Thyroid gland (tissue), 4 donors: ENCODE measurements around the gene PSD4. TPM values are rescaled to one million over a fixed set of nuclear protein-coding genes. Genes with fewer than 3 reads are reported as not detected.
A peak's percentile ranks its signal among the peaks of the same experiment; 100 is the strongest.

ENCODE experiments used
- DNase-seq, 2 donors: peaks; one replicate each; pipeline ENCODE4 v3.0.0-alpha.2; 2019
- H3K27ac ChIP-seq, 3 donors: fragments of 200-600 bp; sonication (generic); 1 replicate in 2 of 3; 2 replicates in 1 of 3; pipeline ENCODE4 v1.5.1; 2016 to 2019; ENCODE audit warnings: mild to moderate bottlenecking in 1 of 3, moderate library complexity in 1 of 3
- H3K27me3 ChIP-seq: fragments of 200-600 bp; sonication (generic); one replicate; pipeline ENCODE4 v1.5.1; 2019
- H3K36me3 ChIP-seq, 2 donors: fragments of 200-600 bp; sonication (generic); one replicate each; pipeline ENCODE4 v1.5.1; 2016 to 2019
- H3K4me1 ChIP-seq, 2 donors: fragments of 200-600 bp; sonication (generic); one replicate each; pipeline ENCODE4 v1.5.1; 2017 to 2019
- H3K4me3 ChIP-seq, 3 donors: fragments of 200-600 bp; sonication (generic); replicated peaks in 1 of 3; 1 replicate in 2 of 3; 2 replicates in 1 of 3; pipeline ENCODE4 v1.5.1; 2016; ENCODE audit warnings: mild to moderate bottlenecking in 1 of 3
- H3K9me3 ChIP-seq: fragments of 200-600 bp; sonication (generic); one replicate; pipeline ENCODE4 v1.5.1; 2017
- POLR2A ChIP-seq, 2 donors: fragments of 450-650 bp; IDR thresholded peaks; one replicate each; pipeline ENCODE4 v1.6.1; 2017; ENCODE audit warnings: antibody characterized with exemption in 2 of 2, mild to moderate bottlenecking in 2 of 2, moderate library complexity in 1 of 2
- WGBS, 2 donors: methylation state at CpG; one replicate each; pipeline ENCODE4 v1.1.5; 2017; 5-methylcytosine and 5-hydroxymethylcytosine counted together
- intact Hi-C: fragments of 100-400 bp; cut with DNase I; formaldehyde crosslinking; loops from one replicate; pipeline ENCODE4 v1.15.1; 2023
- total RNA-seq, 4 donors: library from RNA; depleted of rRNA; stranded (reverse); fragments of >200 nt; gene quantifications; one replicate each; pipeline ENCODE4 v1.2.3, GENCODE V29; 2016
- TF ChIP-seq, protein P1 (sequence below), 6 experiments: fragments of 200-600 bp in 3 of 6; fragments of 450-650 bp in 3 of 6; sonication (generic) in 3 of 6; IDR thresholded peaks; one replicate each; pipeline ENCODE4 v1.5.1; 2016 to 2019; ENCODE audit warnings: antibody characterized with exemption in 6 of 6, mild to moderate bottlenecking in 2 of 6, inconsistent platforms in 1 of 6, moderate library complexity in 1 of 6

PSD4 gene
- total RNA-seq, 4 donors from 2014 or later, result 63.7 to 136 (median 111) TPM

DNA sequence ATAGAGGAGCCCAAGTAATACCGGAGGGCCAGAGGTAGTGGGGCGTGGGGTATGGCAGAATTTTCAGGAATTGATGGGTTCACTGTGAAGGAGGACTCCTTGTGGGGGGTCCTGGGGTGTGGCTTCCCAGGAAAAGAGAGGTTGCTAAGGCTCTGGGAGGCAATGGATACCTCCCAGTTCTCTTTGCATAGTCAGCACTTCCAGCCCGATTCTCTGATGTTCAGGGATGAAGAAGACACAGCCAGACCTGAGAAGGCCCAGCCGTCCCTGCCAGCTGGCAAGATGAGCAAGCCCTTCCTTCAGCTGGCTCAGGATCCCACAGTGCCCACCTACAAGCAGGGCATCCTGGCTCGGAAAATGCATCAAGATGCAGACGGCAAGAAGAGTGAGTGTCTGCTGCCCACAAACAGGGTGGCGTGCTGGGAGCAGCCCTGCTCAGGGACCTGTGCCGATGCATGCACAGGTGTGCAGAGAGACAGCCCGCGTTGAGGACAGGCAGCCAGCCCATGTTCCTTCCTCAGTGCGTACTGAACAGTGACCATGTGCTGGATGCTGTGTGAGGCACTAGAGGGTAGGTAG, 22.2 kb downstream of the PSD4 start:
- peaks cover 6 to 20% of the 10 kb centered on the region in 2 donors for H3K4me1 ChIP-seq
- H3K27me3 ChIP-seq, result no peaks in the 10 kb centered on the region
- H3K9me3 ChIP-seq, result no peaks in the 10 kb centered on the region
- no peak for DNase-seq
- H3K4me3 ChIP-seq, result no peak overlapping the region
- TF ChIP-seq, protein P1, sequence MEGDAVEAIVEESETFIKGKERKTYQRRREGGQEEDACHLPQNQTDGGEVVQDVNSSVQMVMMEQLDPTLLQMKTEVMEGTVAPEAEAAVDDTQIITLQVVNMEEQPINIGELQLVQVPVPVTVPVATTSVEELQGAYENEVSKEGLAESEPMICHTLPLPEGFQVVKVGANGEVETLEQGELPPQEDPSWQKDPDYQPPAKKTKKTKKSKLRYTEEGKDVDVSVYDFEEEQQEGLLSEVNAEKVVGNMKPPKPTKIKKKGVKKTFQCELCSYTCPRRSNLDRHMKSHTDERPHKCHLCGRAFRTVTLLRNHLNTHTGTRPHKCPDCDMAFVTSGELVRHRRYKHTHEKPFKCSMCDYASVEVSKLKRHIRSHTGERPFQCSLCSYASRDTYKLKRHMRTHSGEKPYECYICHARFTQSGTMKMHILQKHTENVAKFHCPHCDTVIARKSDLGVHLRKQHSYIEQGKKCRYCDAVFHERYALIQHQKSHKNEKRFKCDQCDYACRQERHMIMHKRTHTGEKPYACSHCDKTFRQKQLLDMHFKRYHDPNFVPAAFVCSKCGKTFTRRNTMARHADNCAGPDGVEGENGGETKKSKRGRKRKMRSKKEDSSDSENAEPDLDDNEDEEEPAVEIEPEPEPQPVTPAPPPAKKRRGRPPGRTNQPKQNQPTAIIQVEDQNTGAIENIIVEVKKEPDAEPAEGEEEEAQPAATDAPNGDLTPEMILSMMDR (IDR thresholded peaks at IDR 0.05), result no peak
- no peak for TF ChIP-seq POLR2A (IDR thresholded peaks at IDR 0.05)
- intact Hi-C loops, result loop anchor here (5.0 to 10.0 kb wide), 2 partner anchors 54 to 111 kb away; no protein-coding TSS in a partner anchor
- no peaks in the 10 kb centered on the region for H3K36me3 ChIP-seq
- WGBS, 2 donors, result 87 to 93% methylated on average over 11 of the region's 11 CpGs
- H3K27ac ChIP-seq, result no peak overlapping the region

DNA sequence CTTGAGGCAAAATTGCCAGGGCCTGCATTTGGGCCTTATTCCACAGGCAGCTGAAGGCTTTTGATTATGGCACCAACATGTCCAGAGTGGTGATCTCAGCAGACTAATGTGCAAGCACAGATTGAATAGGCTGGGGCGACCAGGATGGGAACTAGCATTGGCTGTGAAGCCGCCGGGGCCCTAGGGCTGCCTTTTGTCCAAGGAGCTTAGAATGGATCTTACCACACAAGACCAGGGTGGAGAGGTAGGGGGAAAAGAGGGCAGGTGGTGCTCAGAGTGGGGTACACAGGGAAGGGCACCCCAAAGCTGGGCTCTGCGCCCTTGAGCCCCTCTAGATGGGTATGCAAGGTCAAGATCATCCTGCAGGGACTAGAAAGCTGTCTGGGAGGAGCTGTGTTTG, 23.1 kb downstream of the PSD4 start:
- no peaks in the 10 kb centered on the region for H3K9me3 ChIP-seq
- 89 to 97% methylated on average over 4 of the region's 4 CpGs for WGBS, 2 donors
- intact Hi-C loops, result loop anchor here (5.0 to 10.0 kb wide), 2 partner anchors 55 to 112 kb away; no protein-coding TSS in a partner anchor
- TF ChIP-seq, protein P1 (IDR thresholded peaks at IDR 0.05), result no peak
- no peak for TF ChIP-seq POLR2A (IDR thresholded peaks at IDR 0.05)
- no peaks in the 10 kb centered on the region for H3K27me3 ChIP-seq
- no peak for DNase-seq
- no peak overlapping the region for H3K4me3 ChIP-seq
- H3K4me1 ChIP-seq, result peaks cover 9 to 28% of the 10 kb centered on the region in 2 donors
- no peaks in the 10 kb centered on the region for H3K36me3 ChIP-seq
- H3K27ac ChIP-seq, result no peak overlapping the region

DNA sequence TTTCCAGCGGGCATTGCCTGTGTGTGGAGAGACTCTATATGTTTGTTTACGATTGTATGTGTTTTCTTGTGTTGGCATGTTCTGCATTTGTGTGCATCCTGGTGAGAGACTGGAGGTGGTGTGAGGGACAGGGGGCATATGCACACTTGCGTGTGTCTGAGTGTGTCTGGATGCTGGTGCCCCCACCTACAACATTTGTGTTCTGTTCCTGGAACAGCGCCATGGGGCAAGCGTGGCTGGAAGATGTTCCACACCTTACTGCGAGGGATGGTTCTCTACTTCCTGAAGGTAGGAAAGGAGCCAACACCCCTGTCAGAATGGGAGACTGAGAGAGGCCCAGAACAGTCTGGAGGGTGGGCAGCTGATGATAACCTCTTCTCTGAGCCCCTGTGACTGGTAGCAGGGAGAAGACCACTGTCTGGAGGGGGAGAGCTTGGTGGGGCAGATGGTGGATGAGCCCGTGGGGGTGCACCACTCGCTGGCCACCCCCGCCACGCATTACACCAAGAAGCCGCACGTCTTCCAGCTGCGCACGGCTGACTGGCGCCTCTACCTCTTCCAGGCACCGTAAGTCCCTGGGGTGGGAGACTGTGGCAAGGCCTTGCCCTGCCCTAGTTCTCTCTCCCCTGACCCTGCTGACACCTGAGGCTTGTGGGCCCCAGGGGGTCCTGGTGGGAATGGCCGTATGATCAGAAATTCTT, 23.7 kb downstream of the PSD4 start:
- TF ChIP-seq, protein P1 (IDR thresholded peaks at IDR 0.05), result no peak
- TF ChIP-seq POLR2A (IDR thresholded peaks at IDR 0.05), result no peak
- DNase-seq, result no peak
- H3K27me3 ChIP-seq, result no peaks in the 10 kb centered on the region
- no peak overlapping the region for H3K27ac ChIP-seq
- no peak overlapping the region for H3K4me3 ChIP-seq
- H3K36me3 ChIP-seq, result no peaks in the 10 kb centered on the region
- H3K4me1 ChIP-seq, result peaks cover 15 to 35% of the 10 kb centered on the region in 2 donors
- no peaks in the 10 kb centered on the region for H3K9me3 ChIP-seq
- WGBS, 2 donors, result 91 to 92% methylated on average over 16 to 17 of the region's 17 CpGs
- intact Hi-C loops, result loop anchor here (5.0 to 10.0 kb wide), 2 partner anchors 55 to 113 kb away; no protein-coding TSS in a partner anchor

DNA sequence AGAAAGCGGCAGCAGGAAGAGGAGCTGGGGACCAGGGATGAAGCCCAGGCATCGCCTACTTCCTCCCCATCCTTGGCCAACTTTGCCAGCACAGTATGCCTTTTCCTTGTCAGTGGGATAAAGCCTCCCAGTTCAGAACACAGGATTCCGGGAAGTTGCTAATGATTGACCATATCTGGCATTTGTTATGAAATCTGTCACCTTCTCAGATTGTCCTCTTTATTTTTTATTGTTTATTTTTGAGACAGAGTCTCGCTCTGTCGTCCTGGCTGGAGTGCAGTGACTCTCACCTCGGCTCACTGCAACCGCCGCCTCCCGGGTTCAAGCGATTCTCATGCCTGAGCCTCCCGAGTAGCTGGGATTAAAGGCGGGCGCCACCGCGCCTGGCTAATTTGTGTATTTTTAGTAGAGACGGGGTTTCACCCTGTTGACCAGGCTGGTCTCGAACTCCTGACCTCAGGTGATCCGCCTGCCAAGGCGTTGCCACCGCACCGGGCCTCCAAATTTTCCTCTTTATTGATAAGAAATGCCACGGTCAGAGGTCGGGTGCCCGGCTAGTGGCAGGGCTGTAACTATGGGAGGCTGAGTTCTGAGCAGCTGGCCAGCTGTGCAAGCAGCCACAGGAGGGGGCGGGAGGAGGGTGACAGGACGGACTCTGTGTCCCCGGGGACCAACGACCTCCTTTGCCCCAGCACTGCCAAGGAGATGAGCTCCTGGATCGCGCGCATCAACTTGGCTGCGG, 24.4 kb downstream of the PSD4 start:
- Histone ChIP-seq H3K4me3 (peak overlapping the region; percentile 24 to 80 (median 62)), H3K27ac (peak overlapping the region; percentile 56 to 94 (median 84)), H3K9me3 (no peaks in the 10 kb centered on the region), H3K4me1 (peaks cover 18 to 41% of the 10 kb centered on the region in 2 donors), H3K27me3 (no peaks in the 10 kb centered on the region), H3K36me3 (no peaks in the 10 kb centered on the region)
- DNase-seq, result no peak
- intact Hi-C loops, result loop anchor here (5.0 to 10.0 kb wide), 2 partner anchors 56 to 113 kb away; no protein-coding TSS in a partner anchor
- TF ChIP-seq POLR2A (IDR thresholded peaks at IDR 0.05), result no peak
- TF ChIP-seq, protein P1 (IDR thresholded peaks at IDR 0.05), result no peak
- 82 to 90% methylated on average over 20 to 24 of the region's 32 CpGs for WGBS, 2 donors
